Heart right ventricle (tissue), 16 donors: ENCODE results near the gene PLEKHH1. TPM values are rescaled to one million over a fixed set of nuclear protein-coding genes. Genes with fewer than 3 reads are reported as not detected.

ENCODE experiments used
- ATAC-seq, 8 donors: fragments of 200-7000 bp; cut with Tn5 transposase; one replicate each; pipeline ENCODE4 v1.9.1; 2020; ENCODE audit warnings: mild to moderate bottlenecking in 8 of 8, moderate library complexity in 8 of 8, moderate number of reproducible peaks in 1 of 8
- DNase-seq, 2 donors: peaks; one replicate each; pipeline ENCODE4 v3.0.0-alpha.2; 2020
- H3K27ac ChIP-seq, 10 donors: fragments of 200-600 bp; sonication (generic) in 2 of 10; one replicate each; pipeline versions ENCODE4 v1.5.0 to v1.8.0; 2020 to 2022; ENCODE audit warnings: mild to moderate bottlenecking in 3 of 10
- H3K27me3 ChIP-seq, 7 donors: fragments of 200-600 bp; one replicate each; pipeline ENCODE4 v1.8.0; 2021 to 2022; ENCODE audit warnings: mild to moderate bottlenecking in 2 of 7
- H3K36me3 ChIP-seq, 9 donors: fragments of 200-600 bp; sonication (generic) in 1 of 9; one replicate each; pipeline versions ENCODE4 v1.5.0 to v1.8.0; 2020 to 2022; ENCODE audit warnings: mild to moderate bottlenecking in 2 of 9
- H3K4me1 ChIP-seq, 9 donors: fragments of 200-600 bp; sonication (generic) in 1 of 9; one replicate each; pipeline versions ENCODE4 v1.5.0 to v1.8.0; 2020 to 2022; ENCODE audit warnings: mild to moderate bottlenecking in 4 of 9
- H3K4me3 ChIP-seq, 10 donors: fragments of 200-600 bp; sonication (generic) in 2 of 10; one replicate each; pipeline versions ENCODE4 v1.5.0 to v1.8.0; 2020 to 2022; ENCODE audit warnings: mild to moderate bottlenecking in 7 of 10, moderate library complexity in 2 of 10
- H3K9me3 ChIP-seq, 11 donors: fragments of 200-600 bp in 10 of 11; sonication (generic) in 2 of 11; one replicate each; pipeline versions ENCODE4 v1.5.0 to v1.8.0; 2013 to 2022; ENCODE audit warnings: mild to moderate bottlenecking in 2 of 11, control low read depth in 1 of 11, moderate library complexity in 1 of 11
- WGBS, 2 donors: extraction: QIAGEN DNeasy Blood & Tissue Kit; methylation state at CpG; one replicate each; pipeline ENCODE4 v1.1.7; 2013; ENCODE audit warnings: inconsistent platforms in 1 of 2; 5-methylcytosine and 5-hydroxymethylcytosine counted together
- intact Hi-C, 10 donors: fragments of 100-400 bp; cut with DNase I; formaldehyde crosslinking; loops; one replicate each; pipeline versions ENCODE4 v1.11.1 to v1.14.2; 2022
- polyA plus RNA-seq, 2 donors: library from polyadenylated mRNA; stranded (reverse); fragments of 200-250 nt; gene quantifications; one replicate each; pipeline ENCODE4 v1.2.3, GENCODE V29; 2013
- total RNA-seq, 10 donors: library from RNA; stranded (reverse); fragmentation: NEBNext Ultra II Directional in 3 of 10; extraction: Animal tissue kit (Norgen Biotek cat#: 25700) in 3 of 10; gene quantifications; one replicate each; pipeline versions ENCODE4 v1.2.1 to v1.2.4, GENCODE V29; 2021 to 2023
- TF ChIP-seq, protein P1 (sequence below), 9 donors: fragments of 200-600 bp; sonication (generic) in 2 of 9; IDR thresholded peaks; one replicate each; pipeline versions ENCODE4 v1.5.0 to v1.8.0; 2021 to 2022; ENCODE audit warnings: antibody characterized with exemption in 9 of 9, mild to moderate bottlenecking in 5 of 9, moderate library complexity in 1 of 9
- donor health status: Arrhythmogenic right ventricular cardiomyopathy.
- donor health status: ischemic (EF 13 %, LVEDD 7.1; RV severe dilation, severe dysfunction).
- donor health status: healthy with polysubstance abuse.
- donor health status: DM: no; HTN: yes; CAD: no.
- donor health status: DM: no; HTN: no; CAD: no.
- donor health status: ischemic (EF 25% LVEDD 6.9; RV normal size, moderate dysfunction).
- donor health status: ischemic (EF 25% LVEDD 5.7; RV mildly dilated, moderate dysfunction).
- donor health status: healthy.
- donor health status: DM: yes; HTN: yes; CAD: no.
- donor health status: Ischemic cardiomyopathy.
- donor health status: ischemic (EF 35%, LVEDD 5.7; RV mildly dilated, moderate dysfunction).
- donor health status: nonischemic (EF 11% LVEDD 7.7; RV severe dilation, severe dysfunction).
- donor health status: DM: yes; HTN: yes; CAD: no.
- donor health status: PGD.
- donor health status: ischemic (EF 29% LVEDD 5.4; RV normal size, mild dysfunction).
- donor health status: nonischemic (EF 23%, LVEDD 6.1; RV moderate dilation, normal function).

PLEKHH1 gene
- total and polyA plus RNA-seq, 12 donors, result 1.7 to 14.8 (median 3.7) TPM

GRCh38 chr14:67491285-67491684 is 41.8 kb upstream of the PLEKHH1 start:
- H3K36me3 ChIP-seq, result peaks cover 0 to 7% (median 0%) of the 10 kb centered on the region in 9 donors
- 84 to 87% methylated on average over 3 of the region's 3 CpGs for WGBS, 2 donors
- DNase-seq (no peak), ATAC-seq (no peak)
- H3K4me1 ChIP-seq, result peaks cover 0 to 26% (median 14%) of the 10 kb centered on the region in 9 donors
- intact Hi-C loops, result no loop called here
- peaks cover 0 to 18% (median 7%) of the 10 kb centered on the region in 11 donors for H3K9me3 ChIP-seq
- H3K27me3 ChIP-seq, result no peaks in the 10 kb centered on the region
- H3K27ac ChIP-seq, result no peak overlapping the region
- no peak overlapping the region for H3K4me3 ChIP-seq
- TF ChIP-seq, protein P1, sequence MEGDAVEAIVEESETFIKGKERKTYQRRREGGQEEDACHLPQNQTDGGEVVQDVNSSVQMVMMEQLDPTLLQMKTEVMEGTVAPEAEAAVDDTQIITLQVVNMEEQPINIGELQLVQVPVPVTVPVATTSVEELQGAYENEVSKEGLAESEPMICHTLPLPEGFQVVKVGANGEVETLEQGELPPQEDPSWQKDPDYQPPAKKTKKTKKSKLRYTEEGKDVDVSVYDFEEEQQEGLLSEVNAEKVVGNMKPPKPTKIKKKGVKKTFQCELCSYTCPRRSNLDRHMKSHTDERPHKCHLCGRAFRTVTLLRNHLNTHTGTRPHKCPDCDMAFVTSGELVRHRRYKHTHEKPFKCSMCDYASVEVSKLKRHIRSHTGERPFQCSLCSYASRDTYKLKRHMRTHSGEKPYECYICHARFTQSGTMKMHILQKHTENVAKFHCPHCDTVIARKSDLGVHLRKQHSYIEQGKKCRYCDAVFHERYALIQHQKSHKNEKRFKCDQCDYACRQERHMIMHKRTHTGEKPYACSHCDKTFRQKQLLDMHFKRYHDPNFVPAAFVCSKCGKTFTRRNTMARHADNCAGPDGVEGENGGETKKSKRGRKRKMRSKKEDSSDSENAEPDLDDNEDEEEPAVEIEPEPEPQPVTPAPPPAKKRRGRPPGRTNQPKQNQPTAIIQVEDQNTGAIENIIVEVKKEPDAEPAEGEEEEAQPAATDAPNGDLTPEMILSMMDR (IDR thresholded peaks at IDR 0.05), result no peak

DNA sequence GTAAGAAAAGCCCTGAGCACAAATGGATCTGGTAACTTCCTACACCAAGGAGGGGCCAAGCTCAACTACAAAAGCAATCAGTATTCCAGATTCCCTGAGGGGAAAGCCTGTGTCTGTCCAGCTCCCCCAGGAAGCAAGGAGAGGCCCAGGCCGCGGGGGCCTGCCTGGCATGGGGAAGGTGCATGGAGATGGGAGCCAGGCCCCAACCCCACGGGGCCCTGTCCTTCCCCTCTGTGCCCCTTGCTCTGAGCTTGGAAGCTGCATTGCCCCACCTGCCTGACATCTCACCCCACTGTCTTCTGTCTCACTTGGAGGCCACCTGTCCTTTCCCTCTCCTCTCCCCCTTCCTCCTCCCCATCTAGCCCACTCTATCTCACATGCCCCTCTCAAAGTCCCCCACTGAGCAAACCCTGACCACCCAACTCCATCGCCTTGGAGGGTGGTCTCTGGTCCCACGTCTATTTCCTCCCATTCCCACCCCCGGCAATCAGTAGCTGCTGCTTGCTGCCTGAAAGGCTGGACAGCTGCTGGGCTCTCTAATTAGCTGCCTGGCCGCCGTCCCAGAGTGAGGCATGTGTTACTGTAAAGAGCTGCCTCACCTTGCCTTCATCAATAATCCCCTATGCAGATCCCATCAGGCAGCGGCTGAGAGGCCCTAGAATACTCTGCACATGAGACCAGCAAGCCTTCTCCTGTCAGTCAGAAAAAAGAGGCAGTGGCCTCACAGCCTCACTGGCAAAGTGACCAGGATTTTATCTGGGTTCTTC is 41.2 kb upstream of the PLEKHH1 start:
- peaks cover 0 to 18% (median 7%) of the 10 kb centered on the region in 11 donors for H3K9me3 ChIP-seq
- H3K4me3 ChIP-seq, result no peak overlapping the region
- intact Hi-C loops, result no loop called here
- peaks cover 0 to 1% (median 0%) of the 10 kb centered on the region in 9 donors for H3K36me3 ChIP-seq
- H3K27me3 ChIP-seq, result no peaks in the 10 kb centered on the region
- H3K27ac ChIP-seq, result no peak overlapping the region
- TF ChIP-seq, protein P1 (IDR thresholded peaks at IDR 0.05), result no peak
- peak in 2 of 8 donors; percentile 37 to 48 for ATAC-seq
- DNase-seq, result peak; percentile 32 to 35
- WGBS, 2 donors, result 39 to 46% methylated on average over 9 of the region's 9 CpGs
- peaks cover 0 to 22% (median 12%) of the 10 kb centered on the region in 9 donors for H3K4me1 ChIP-seq

DNA sequence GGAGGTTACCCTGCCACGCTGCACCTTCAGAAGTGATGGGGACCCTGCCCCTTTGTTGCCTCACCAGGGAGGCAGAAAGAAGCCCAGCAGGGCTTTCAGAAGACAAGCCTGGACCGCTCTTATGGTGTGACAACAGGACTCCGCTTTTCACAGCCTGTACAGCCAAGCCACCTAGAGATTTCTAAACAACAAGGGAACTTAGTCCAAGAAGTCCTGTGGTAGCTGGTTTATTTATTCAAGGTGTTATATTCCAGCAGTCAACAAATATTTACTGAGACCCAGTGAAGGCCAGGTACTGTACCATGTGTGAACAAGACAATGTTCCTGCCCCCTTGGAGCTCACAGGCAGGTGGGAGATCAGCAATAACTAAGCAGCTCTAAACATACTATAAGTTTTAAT is 40.6 kb upstream of the PLEKHH1 start:
- ATAC-seq (no peak), DNase-seq (no peak)
- Histone ChIP-seq H3K9me3 (peaks cover 0 to 18% (median 7%) of the 10 kb centered on the region in 11 donors), H3K27me3 (no peaks in the 10 kb centered on the region), H3K4me1 (peaks cover 0 to 15% (median 5%) of the 10 kb centered on the region in 9 donors), H3K36me3 (no peaks in the 10 kb centered on the region), H3K27ac (no peak overlapping the region), H3K4me3 (no peak overlapping the region)
- intact Hi-C loops, result no loop called here
- TF ChIP-seq, protein P1 (IDR thresholded peaks at IDR 0.05), result no peak
- WGBS, 2 donors, result 84 to 89% methylated on average over 3 of the region's 3 CpGs

DNA sequence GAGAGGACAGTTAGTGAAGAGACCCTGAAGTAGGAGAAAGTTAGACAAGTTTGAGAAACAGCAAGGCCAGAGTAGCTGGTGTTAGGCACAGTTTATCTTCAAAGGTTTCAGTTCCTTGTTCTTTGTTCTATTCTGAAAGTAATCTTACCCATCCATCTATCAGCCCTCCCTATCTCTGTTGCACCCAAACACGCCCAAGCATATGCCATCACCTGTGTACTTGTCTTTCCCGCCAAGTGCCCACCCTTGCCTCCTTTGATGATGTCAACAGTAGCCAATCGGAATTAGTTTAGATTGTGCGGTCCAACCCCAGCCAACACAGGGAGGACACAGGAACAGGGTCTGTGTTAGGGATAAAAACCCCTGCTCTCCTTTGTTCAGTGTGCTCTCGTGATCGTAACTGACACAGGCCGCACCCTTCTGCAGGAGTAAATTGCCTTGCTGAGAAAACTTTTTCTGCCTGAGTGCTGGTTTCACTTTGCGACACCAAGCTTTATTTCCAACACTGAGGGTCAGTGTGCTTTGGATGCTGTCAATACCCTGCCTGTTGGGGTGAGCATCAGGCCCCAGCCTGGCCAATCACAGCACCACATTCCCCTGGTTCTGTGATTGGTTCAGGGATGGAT is 39.9 kb upstream of the PLEKHH1 start:
- Histone ChIP-seq H3K4me3 (no peak overlapping the region), H3K4me1 (peaks cover 0 to 9% (median 0%) of the 10 kb centered on the region in 9 donors), H3K9me3 (peaks cover 0 to 18% (median 7%) of the 10 kb centered on the region in 11 donors), H3K27me3 (no peaks in the 10 kb centered on the region), H3K27ac (no peak overlapping the region), H3K36me3 (no peaks in the 10 kb centered on the region)
- intact Hi-C loops, result no loop called here
- ATAC-seq (no peak), DNase-seq (no peak)
- 95% methylated on average over 8 of the region's 8 CpGs for WGBS, 2 donors
- TF ChIP-seq, protein P1 (IDR thresholded peaks at IDR 0.05), result no peak
